WI38 (cell line): ENCODE results near the gene ADGRL2.

Experiments used
- H3K4me3 ChIP-seq: 2 replicates; pipeline ENCODE4 v1.5.1; 2011; ENCODE audit warnings: low read depth, mild to moderate bottlenecking, control low read depth, low read length
- CTCF ChIP-seq: IDR thresholded peaks from 2 replicates; pipeline ENCODE4 v1.5.1; 2012; ENCODE audit warnings: low read depth, mild to moderate bottlenecking, control low read depth, low read length

The ADGRL2 gene

GRCh38 chr1:81806432-81806770, 5.7 kb downstream of the ADGRL2 start:
- TF ChIP-seq CTCF, result no peak
- H3K4me3 ChIP-seq, result no peak overlapping the region

- TF ChIP-seq CTCF, result no peak
- H3K4me3 ChIP-seq, result no peak overlapping the region
Measured at GRCh38 chr1:81808760-81809159, 8.0 kb downstream of the ADGRL2 start.

- no peak for TF ChIP-seq CTCF
- no peak overlapping the region for H3K4me3 ChIP-seq
Measured at GRCh38 chr1:81809808-81810207, 9.1 kb downstream of the ADGRL2 start.

GRCh38 chr1:81811757-81812371, 11.1 kb downstream of the ADGRL2 start:
- no peak for TF ChIP-seq CTCF
- no peak overlapping the region for H3K4me3 ChIP-seq

- TF ChIP-seq CTCF, result no peak
- H3K4me3 ChIP-seq, result no peak overlapping the region
Measured at GRCh38 chr1:81812712-81813111, 12.0 kb downstream of the ADGRL2 start.

GRCh38 chr1:81813691-81814090, 13.0 kb downstream of the ADGRL2 start:
- no peak overlapping the region for H3K4me3 ChIP-seq
- TF ChIP-seq CTCF, result no peak

GRCh38 chr1:81819613-81820012, 18.9 kb downstream of the ADGRL2 start:
- H3K4me3 ChIP-seq, result no peak overlapping the region
- TF ChIP-seq CTCF, result no peak
